ENCODE data around the gene RAB29.

RAB29 gene

DNA sequence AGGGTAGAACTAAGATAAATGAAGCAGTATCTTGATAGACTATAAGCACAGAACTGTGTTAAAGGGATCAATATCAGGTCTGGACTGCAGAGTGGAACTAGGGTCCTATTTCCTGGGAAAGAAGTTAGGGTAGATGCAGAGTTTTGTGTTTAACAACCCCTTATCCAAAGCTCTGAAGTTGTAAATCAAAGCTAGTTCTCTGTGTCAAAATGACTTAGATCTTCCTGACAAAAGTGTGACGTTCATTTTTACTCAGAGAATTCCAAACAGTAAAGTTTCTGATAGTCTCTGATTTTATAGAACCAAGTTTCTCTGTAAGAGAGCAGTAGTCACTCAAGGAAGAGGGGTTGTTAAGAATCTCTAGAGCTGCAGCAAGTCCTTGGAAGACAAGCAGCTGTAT, 33.6 kb downstream of the RAB29 start:
- no peak for DNase-seq (ENCODE audit: low read depth in 1 of 2, low spot score in 1 of 2)
- no peak overlapping the region for H3K27ac ChIP-seq (replicated peaks)

DNA sequence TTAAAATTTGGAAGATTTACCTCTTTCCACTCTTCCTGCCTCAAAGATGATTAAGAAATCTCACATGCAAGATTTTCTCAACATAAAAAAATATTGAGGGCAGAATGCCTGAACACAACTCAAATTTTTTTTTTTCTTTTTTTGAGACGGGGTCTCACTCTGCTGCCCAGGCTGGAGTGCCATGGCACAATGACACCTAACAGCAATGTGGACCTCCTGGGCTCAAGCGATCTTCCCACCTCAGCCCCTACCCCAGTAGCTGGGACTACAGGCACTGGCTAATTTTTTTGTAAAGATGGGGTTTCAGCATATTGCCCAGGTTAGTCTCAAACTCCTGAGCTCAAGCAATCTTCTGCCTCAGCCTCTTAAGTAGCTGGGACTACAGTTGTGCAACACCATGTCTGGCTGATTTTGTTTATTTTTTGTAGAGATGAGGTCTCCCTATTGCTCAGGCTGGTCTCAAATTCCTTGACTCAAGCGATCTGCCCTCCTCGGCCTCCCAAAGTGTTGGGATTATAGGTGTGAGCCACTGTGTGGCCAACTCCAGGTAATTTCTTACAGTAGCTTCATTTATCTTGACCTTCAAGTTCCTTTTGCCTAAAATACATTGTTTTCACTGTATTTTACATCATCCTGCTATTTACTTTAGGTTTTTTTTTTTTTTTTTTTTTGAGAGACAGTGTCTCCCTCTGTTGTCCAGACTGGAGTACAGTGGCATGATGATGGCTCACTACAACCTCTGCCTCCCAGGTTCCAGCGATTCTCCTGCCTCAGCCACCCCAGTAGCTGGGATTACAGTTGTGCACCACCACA, 35.7 kb downstream of the RAB29 start:
- DNase-seq (ENCODE audit: low read depth in 1 of 2, low spot score in 1 of 2), result no peak
- Histone ChIP-seq H3K27ac (replicated peaks) (no peak overlapping the region), H3K4me3 (replicated peaks; ENCODE audit: insufficient read depth, low read length) (no peak overlapping the region), H3K27me3 (ENCODE audit: insufficient read depth, poor library complexity, severe bottlenecking) (no peaks in the 10 kb centered on the region)
- TF ChIP-seq SPI1 (IDR thresholded peaks at IDR 0.05; ENCODE audit: borderline replicate concordance, low read depth), result no peak
- TF ChIP-seq, protein P1, sequence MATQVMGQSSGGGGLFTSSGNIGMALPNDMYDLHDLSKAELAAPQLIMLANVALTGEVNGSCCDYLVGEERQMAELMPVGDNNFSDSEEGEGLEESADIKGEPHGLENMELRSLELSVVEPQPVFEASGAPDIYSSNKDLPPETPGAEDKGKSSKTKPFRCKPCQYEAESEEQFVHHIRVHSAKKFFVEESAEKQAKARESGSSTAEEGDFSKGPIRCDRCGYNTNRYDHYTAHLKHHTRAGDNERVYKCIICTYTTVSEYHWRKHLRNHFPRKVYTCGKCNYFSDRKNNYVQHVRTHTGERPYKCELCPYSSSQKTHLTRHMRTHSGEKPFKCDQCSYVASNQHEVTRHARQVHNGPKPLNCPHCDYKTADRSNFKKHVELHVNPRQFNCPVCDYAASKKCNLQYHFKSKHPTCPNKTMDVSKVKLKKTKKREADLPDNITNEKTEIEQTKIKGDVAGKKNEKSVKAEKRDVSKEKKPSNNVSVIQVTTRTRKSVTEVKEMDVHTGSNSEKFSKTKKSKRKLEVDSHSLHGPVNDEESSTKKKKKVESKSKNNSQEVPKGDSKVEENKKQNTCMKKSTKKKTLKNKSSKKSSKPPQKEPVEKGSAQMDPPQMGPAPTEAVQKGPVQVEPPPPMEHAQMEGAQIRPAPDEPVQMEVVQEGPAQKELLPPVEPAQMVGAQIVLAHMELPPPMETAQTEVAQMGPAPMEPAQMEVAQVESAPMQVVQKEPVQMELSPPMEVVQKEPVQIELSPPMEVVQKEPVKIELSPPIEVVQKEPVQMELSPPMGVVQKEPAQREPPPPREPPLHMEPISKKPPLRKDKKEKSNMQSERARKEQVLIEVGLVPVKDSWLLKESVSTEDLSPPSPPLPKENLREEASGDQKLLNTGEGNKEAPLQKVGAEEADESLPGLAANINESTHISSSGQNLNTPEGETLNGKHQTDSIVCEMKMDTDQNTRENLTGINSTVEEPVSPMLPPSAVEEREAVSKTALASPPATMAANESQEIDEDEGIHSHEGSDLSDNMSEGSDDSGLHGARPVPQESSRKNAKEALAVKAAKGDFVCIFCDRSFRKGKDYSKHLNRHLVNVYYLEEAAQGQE (IDR thresholded peaks at IDR 0.05; ENCODE audit: insufficient replicate concordance, low read depth), result no peak
- TF ChIP-seq, protein P2, sequence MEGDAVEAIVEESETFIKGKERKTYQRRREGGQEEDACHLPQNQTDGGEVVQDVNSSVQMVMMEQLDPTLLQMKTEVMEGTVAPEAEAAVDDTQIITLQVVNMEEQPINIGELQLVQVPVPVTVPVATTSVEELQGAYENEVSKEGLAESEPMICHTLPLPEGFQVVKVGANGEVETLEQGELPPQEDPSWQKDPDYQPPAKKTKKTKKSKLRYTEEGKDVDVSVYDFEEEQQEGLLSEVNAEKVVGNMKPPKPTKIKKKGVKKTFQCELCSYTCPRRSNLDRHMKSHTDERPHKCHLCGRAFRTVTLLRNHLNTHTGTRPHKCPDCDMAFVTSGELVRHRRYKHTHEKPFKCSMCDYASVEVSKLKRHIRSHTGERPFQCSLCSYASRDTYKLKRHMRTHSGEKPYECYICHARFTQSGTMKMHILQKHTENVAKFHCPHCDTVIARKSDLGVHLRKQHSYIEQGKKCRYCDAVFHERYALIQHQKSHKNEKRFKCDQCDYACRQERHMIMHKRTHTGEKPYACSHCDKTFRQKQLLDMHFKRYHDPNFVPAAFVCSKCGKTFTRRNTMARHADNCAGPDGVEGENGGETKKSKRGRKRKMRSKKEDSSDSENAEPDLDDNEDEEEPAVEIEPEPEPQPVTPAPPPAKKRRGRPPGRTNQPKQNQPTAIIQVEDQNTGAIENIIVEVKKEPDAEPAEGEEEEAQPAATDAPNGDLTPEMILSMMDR (IDR thresholded peaks at IDR 0.05; ENCODE audit: insufficient read depth, low read length), result no peak
- no peak for TF ChIP-seq GABPA (IDR thresholded peaks at IDR 0.05; ENCODE audit: low read depth)

More for the DNA sequence above, 33.6 kb downstream of the RAB29 start:
- TF ChIP-seq, protein P2 (IDR thresholded peaks at IDR 0.05; ENCODE audit: insufficient read depth, low read length), result no peak
- TF ChIP-seq, protein P1 (IDR thresholded peaks at IDR 0.05; ENCODE audit: insufficient replicate concordance, low read depth), result no peak
- TF ChIP-seq GABPA (IDR thresholded peaks at IDR 0.05; ENCODE audit: low read depth), result no peak
- no peak for TF ChIP-seq POLR2AphosphoS5 (IDR thresholded peaks at IDR 0.05; ENCODE audit: low read depth)
- no peak for TF ChIP-seq SPI1 (IDR thresholded peaks at IDR 0.05; ENCODE audit: borderline replicate concordance, low read depth)
- H3K27me3 ChIP-seq (ENCODE audit: insufficient read depth, poor library complexity, severe bottlenecking), result no peaks in the 10 kb centered on the region
- H3K4me3 ChIP-seq (replicated peaks; ENCODE audit: insufficient read depth, low read length), result no peak overlapping the region

DNA sequence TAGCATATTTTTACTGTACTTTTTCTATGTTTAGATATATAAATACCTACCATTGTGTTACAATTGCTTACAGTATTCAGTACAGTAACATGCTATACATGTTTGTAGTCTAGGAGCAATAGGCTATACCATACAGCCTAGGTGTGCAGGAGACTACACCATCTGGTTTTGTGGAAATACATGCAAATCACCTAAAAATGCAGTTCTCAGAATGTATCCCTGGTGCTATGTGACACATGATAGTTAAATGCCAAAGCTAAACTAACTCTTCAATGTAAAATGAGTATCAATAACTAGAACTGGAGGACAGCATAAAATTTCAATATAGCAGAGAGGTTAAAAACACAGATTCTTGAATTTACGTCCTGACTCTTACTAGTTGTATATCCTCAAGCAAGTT, 40.1 kb downstream of the RAB29 start:
- TF ChIP-seq, protein P1 (IDR thresholded peaks at IDR 0.05; ENCODE audit: insufficient replicate concordance, low read depth), result no peak
- TF ChIP-seq, protein P2 (IDR thresholded peaks at IDR 0.05; ENCODE audit: insufficient read depth, low read length), result no peak
- TF ChIP-seq SPI1 (IDR thresholded peaks at IDR 0.05; ENCODE audit: borderline replicate concordance, low read depth) (no peak), GABPA (IDR thresholded peaks at IDR 0.05; ENCODE audit: low read depth) (no peak)
- no peak for DNase-seq (ENCODE audit: low read depth in 1 of 2, low spot score in 1 of 2)
- no peak overlapping the region for H3K27ac ChIP-seq (replicated peaks)
- no peaks in the 10 kb centered on the region for H3K27me3 ChIP-seq (ENCODE audit: insufficient read depth, poor library complexity, severe bottlenecking)
- H3K4me3 ChIP-seq (replicated peaks; ENCODE audit: insufficient read depth, low read length), result no peak overlapping the region
